ENCODE results near the gene LSM8.
"Not testable (repeated sequence)": the region's sequence is repeated elsewhere in the genome, so short reads cannot be mapped to it uniquely, and the experiment has no call there.

LSM8 gene

GRCh38 chr7:118183786-118184564 is at the start of gene LSM8:
Gene LSM8, plus strand, starts transcription at chr7:118184164. Its CDS starts 60 bp downstream, at chr7:118184224.
- H3K27me3 Mint-ChIP-seq: no peaks in the 10 kb centered on the region
- H3K4me1 Mint-ChIP-seq (ENCODE audit: low read depth): peaks cover 39% of the 10 kb centered on the region
- H3K36me3 Mint-ChIP-seq (ENCODE audit: low read depth): peaks cover 57% of the 10 kb centered on the region
- H3K4me3 Mint-ChIP-seq: peak within 1 kb of the TSS; percentile 94
- H3K27ac Mint-ChIP-seq: peak within 1 kb of the TSS; percentile 100
- peak; percentile 96 for DNase-seq
- no peaks in the 10 kb centered on the region for H3K9me3 Mint-ChIP-seq

- H3K4me1 Mint-ChIP-seq (ENCODE audit: low read depth); H3K36me3 Mint-ChIP-seq (ENCODE audit: low read depth); DNase-seq; H3K4me3 Mint-ChIP-seq; H3K9me3 Mint-ChIP-seq; H3K27ac Mint-ChIP-seq: not testable (repeated sequence)
- peaks cover 21% of the 10 kb centered on the region for H3K27me3 Mint-ChIP-seq
Observed at GRCh38 chr7:118134420-118134819, 49.5 kb upstream of the LSM8 start.

- H3K4me1 Mint-ChIP-seq (ENCODE audit: low read depth): no peaks in the 10 kb centered on the region
- H3K27me3 Mint-ChIP-seq: peaks cover 15% of the 10 kb centered on the region
- DNase-seq: no peak
- H3K27ac Mint-ChIP-seq: no peak overlapping the region
- H3K36me3 Mint-ChIP-seq (ENCODE audit: low read depth): no peaks in the 10 kb centered on the region
- H3K4me3 Mint-ChIP-seq: no peak overlapping the region
- H3K9me3 Mint-ChIP-seq: no peaks in the 10 kb centered on the region
Observed at GRCh38 chr7:118140468-118140867, 43.5 kb upstream of the LSM8 start.

GRCh38 chr7:118142012-118142411 is 42.0 kb upstream of the LSM8 start:
- H3K27ac Mint-ChIP-seq: no peak overlapping the region
- no peaks in the 10 kb centered on the region for H3K9me3 Mint-ChIP-seq
- DNase-seq: no peak
- H3K4me3 Mint-ChIP-seq: no peak overlapping the region
- no peaks in the 10 kb centered on the region for H3K36me3 Mint-ChIP-seq (ENCODE audit: low read depth)
- peaks cover 15% of the 10 kb centered on the region for H3K27me3 Mint-ChIP-seq
- H3K4me1 Mint-ChIP-seq (ENCODE audit: low read depth): no peaks in the 10 kb centered on the region

GRCh38 chr7:118148930-118149329 is 35.0 kb upstream of the LSM8 start:
- no peaks in the 10 kb centered on the region for H3K4me1 Mint-ChIP-seq (ENCODE audit: low read depth)
- no peaks in the 10 kb centered on the region for H3K36me3 Mint-ChIP-seq (ENCODE audit: low read depth)
- H3K27me3 Mint-ChIP-seq: peaks cover 15% of the 10 kb centered on the region
- H3K27ac Mint-ChIP-seq: no peak overlapping the region
- no peak for DNase-seq
- H3K9me3 Mint-ChIP-seq: no peaks in the 10 kb centered on the region
- no peak overlapping the region for H3K4me3 Mint-ChIP-seq

- no peaks in the 10 kb centered on the region for H3K36me3 Mint-ChIP-seq (ENCODE audit: low read depth)
- H3K27me3 Mint-ChIP-seq: peaks cover 18% of the 10 kb centered on the region
- no peaks in the 10 kb centered on the region for H3K9me3 Mint-ChIP-seq
- DNase-seq: no peak
- no peaks in the 10 kb centered on the region for H3K4me1 Mint-ChIP-seq (ENCODE audit: low read depth)
- no peak overlapping the region for H3K4me3 Mint-ChIP-seq
- H3K27ac Mint-ChIP-seq: no peak overlapping the region
Observed at GRCh38 chr7:118149394-118149793, 34.6 kb upstream of the LSM8 start.

- H3K4me3 Mint-ChIP-seq: no peak overlapping the region
- H3K27ac Mint-ChIP-seq: no peak overlapping the region
- no peak for DNase-seq
- no peaks in the 10 kb centered on the region for H3K4me1 Mint-ChIP-seq (ENCODE audit: low read depth)
- H3K36me3 Mint-ChIP-seq (ENCODE audit: low read depth): no peaks in the 10 kb centered on the region
- H3K9me3 Mint-ChIP-seq: no peaks in the 10 kb centered on the region
- H3K27me3 Mint-ChIP-seq: peaks cover 31% of the 10 kb centered on the region
Observed at GRCh38 chr7:118151671-118152070, 32.3 kb upstream of the LSM8 start.

- Mint-ChIP-seq H3K27ac (no peak overlapping the region), H3K36me3 (ENCODE audit: low read depth) (no peaks in the 10 kb centered on the region), H3K9me3 (no peaks in the 10 kb centered on the region), H3K4me1 (ENCODE audit: low read depth) (no peaks in the 10 kb centered on the region), H3K27me3 (peaks cover 34% of the 10 kb centered on the region), H3K4me3 (no peak overlapping the region)
- no peak for DNase-seq
Observed at GRCh38 chr7:118152149-118152548, 31.8 kb upstream of the LSM8 start.

- no peak for DNase-seq
- Mint-ChIP-seq H3K27ac (no peak overlapping the region), H3K4me1 (ENCODE audit: low read depth) (no peaks in the 10 kb centered on the region), H3K27me3 (peaks cover 34% of the 10 kb centered on the region), H3K9me3 (no peaks in the 10 kb centered on the region), H3K36me3 (ENCODE audit: low read depth) (no peaks in the 10 kb centered on the region), H3K4me3 (no peak overlapping the region)
Observed at GRCh38 chr7:118152654-118153053, 31.3 kb upstream of the LSM8 start.

GRCh38 chr7:118153551-118154177 is 30.3 kb upstream of the LSM8 start:
- no peak overlapping the region for H3K27ac Mint-ChIP-seq
- no peak for DNase-seq
- H3K36me3 Mint-ChIP-seq (ENCODE audit: low read depth): peaks cover 3% of the 10 kb centered on the region
- H3K27me3 Mint-ChIP-seq: peaks cover 34% of the 10 kb centered on the region
- H3K4me3 Mint-ChIP-seq: no peak overlapping the region
- H3K4me1 Mint-ChIP-seq (ENCODE audit: low read depth): no peaks in the 10 kb centered on the region
- H3K9me3 Mint-ChIP-seq: peaks cover 6% of the 10 kb centered on the region

GRCh38 chr7:118158766-118159165 is 25.2 kb upstream of the LSM8 start:
- peaks cover 10% of the 10 kb centered on the region for H3K9me3 Mint-ChIP-seq
- H3K36me3 Mint-ChIP-seq (ENCODE audit: low read depth): peaks cover 3% of the 10 kb centered on the region
- no peak overlapping the region for H3K27ac Mint-ChIP-seq
- H3K4me1 Mint-ChIP-seq (ENCODE audit: low read depth): no peaks in the 10 kb centered on the region
- no peak for DNase-seq
- H3K27me3 Mint-ChIP-seq: peaks cover 28% of the 10 kb centered on the region
- H3K4me3 Mint-ChIP-seq: no peak overlapping the region

GRCh38 chr7:118169146-118169545 is 14.8 kb upstream of the LSM8 start:
- no peak overlapping the region for H3K4me3 Mint-ChIP-seq
- H3K9me3 Mint-ChIP-seq: no peaks in the 10 kb centered on the region
- no peaks in the 10 kb centered on the region for H3K36me3 Mint-ChIP-seq (ENCODE audit: low read depth)
- no peak for DNase-seq
- peaks cover 38% of the 10 kb centered on the region for H3K27me3 Mint-ChIP-seq
- no peak overlapping the region for H3K27ac Mint-ChIP-seq
- no peaks in the 10 kb centered on the region for H3K4me1 Mint-ChIP-seq (ENCODE audit: low read depth)

- no peaks in the 10 kb centered on the region for H3K4me1 Mint-ChIP-seq (ENCODE audit: low read depth)
- H3K9me3 Mint-ChIP-seq: no peaks in the 10 kb centered on the region
- no peaks in the 10 kb centered on the region for H3K36me3 Mint-ChIP-seq (ENCODE audit: low read depth)
Observed at GRCh38 chr7:118175740-118176139, 8.2 kb upstream of the LSM8 start.

GRCh38 chr7:118179191-118179590 is 4.8 kb upstream of the LSM8 start:
- Mint-ChIP-seq H3K9me3 (no peaks in the 10 kb centered on the region), H3K36me3 (ENCODE audit: low read depth) (peaks cover 14% of the 10 kb centered on the region), H3K4me1 (ENCODE audit: low read depth) (peaks cover 11% of the 10 kb centered on the region), H3K27me3 (no peaks in the 10 kb centered on the region), H3K27ac (no peak overlapping the region), H3K4me3 (no peak overlapping the region)
- DNase-seq: no peak

More at GRCh38 chr7:118175740-118176139, 8.2 kb upstream of the LSM8 start:
- Mint-ChIP-seq H3K27ac (no peak overlapping the region), H3K27me3 (peaks cover 16% of the 10 kb centered on the region), H3K4me3 (no peak overlapping the region)
- no peak for DNase-seq
